ENCODE measurements around the gene TTPAL. TPM values are rescaled to one million over a fixed set of nuclear protein-coding genes. Genes with fewer than 3 reads are reported as not detected.
A peak's percentile ranks its signal among the peaks of the same experiment; 100 is the strongest.

TTPAL gene, protein sequence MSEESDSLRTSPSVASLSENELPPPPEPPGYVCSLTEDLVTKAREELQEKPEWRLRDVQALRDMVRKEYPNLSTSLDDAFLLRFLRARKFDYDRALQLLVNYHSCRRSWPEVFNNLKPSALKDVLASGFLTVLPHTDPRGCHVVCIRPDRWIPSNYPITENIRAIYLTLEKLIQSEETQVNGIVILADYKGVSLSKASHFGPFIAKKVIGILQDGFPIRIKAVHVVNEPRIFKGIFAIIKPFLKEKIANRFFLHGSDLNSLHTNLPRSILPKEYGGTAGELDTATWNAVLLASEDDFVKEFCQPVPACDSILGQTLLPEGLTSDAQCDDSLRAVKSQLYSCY
- total RNA-seq, result 7.9 and 11.0 TPM in 2 replicates

DNA sequence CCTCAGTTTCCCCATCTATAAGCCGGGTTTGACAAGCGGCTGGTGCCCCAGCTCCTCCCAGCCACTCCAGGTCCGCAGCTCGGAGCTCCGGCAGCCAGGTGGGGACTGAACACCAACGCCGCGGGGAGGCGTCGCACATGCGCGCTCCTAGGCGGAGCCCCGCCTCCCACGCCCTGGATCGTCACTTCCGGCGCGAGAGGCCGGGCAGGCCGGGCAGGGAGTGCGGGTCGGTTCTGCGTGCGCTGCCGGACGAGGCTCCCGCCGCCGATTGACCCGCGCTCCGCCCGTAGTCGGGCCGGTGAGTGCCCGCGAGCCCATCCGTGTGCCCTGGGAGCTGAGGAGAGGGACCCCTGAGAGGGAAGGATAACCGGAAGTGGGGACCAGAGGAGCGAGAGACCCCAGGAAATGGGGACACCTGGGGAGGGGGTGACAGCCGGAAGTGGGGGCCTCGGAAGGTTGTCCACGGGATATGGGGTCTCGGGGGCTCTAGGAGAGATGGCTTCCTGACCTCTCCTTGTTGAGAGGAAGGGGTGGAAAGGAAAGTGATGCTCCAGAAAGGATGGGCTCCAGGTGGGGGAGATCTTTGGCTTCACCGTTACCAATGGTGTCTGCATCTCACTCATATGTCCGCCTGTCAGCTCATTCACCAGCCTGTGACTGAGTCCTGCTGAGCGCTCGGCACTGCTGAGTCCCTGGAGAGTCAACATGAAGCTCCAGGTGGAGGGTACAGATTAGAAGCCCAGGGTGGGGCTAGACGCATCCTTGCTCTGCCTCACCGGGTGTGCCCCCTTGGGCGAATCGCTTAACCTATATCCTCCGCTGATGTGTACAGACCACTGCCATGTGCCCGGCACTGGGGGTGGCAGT, at the start of gene TTPAL:
TTPAL (plus strand) TSS at position 181 of the 867 bp plus-strand sequence. CDS start 4,126 bp downstream, outside the sequence.
- TF ChIP-seq, protein P1, sequence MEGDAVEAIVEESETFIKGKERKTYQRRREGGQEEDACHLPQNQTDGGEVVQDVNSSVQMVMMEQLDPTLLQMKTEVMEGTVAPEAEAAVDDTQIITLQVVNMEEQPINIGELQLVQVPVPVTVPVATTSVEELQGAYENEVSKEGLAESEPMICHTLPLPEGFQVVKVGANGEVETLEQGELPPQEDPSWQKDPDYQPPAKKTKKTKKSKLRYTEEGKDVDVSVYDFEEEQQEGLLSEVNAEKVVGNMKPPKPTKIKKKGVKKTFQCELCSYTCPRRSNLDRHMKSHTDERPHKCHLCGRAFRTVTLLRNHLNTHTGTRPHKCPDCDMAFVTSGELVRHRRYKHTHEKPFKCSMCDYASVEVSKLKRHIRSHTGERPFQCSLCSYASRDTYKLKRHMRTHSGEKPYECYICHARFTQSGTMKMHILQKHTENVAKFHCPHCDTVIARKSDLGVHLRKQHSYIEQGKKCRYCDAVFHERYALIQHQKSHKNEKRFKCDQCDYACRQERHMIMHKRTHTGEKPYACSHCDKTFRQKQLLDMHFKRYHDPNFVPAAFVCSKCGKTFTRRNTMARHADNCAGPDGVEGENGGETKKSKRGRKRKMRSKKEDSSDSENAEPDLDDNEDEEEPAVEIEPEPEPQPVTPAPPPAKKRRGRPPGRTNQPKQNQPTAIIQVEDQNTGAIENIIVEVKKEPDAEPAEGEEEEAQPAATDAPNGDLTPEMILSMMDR (conservative IDR thresholded peaks at IDR 0.05; ENCODE audit: low read depth, low read length), result peak; percentile 42
- peak within 1 kb of the TSS; percentile 90 for H3K4me3 ChIP-seq (ENCODE audit: low read depth, low read length)
- DNase-seq (ENCODE audit: low read depth), result no peak

DNA sequence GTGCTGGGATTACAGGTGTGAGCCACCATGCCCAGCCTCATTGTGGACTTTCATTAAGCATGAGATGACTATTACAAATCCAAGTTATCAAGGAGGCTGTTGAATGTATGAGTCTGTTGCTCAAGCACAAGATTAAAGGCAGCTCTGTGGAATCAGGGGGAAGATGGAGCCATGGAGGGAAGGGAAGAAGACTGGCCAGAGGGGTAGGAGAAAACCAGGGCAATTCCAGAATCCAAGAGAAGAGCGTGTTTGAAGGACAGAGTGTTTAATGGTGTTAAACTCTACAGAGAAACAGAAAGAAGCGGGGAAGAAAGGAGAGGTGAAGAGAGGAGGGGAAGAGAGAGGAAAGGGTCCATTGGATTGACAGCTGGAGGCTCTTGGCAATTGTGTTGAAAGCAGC, 49.8 kb upstream of the TTPAL start:
- TF ChIP-seq, protein P1 (conservative IDR thresholded peaks at IDR 0.05; ENCODE audit: low read depth, low read length), result no peak
- DNase-seq (ENCODE audit: low read depth), result no peak
- no peak overlapping the region for H3K4me3 ChIP-seq (ENCODE audit: low read depth, low read length)

DNA sequence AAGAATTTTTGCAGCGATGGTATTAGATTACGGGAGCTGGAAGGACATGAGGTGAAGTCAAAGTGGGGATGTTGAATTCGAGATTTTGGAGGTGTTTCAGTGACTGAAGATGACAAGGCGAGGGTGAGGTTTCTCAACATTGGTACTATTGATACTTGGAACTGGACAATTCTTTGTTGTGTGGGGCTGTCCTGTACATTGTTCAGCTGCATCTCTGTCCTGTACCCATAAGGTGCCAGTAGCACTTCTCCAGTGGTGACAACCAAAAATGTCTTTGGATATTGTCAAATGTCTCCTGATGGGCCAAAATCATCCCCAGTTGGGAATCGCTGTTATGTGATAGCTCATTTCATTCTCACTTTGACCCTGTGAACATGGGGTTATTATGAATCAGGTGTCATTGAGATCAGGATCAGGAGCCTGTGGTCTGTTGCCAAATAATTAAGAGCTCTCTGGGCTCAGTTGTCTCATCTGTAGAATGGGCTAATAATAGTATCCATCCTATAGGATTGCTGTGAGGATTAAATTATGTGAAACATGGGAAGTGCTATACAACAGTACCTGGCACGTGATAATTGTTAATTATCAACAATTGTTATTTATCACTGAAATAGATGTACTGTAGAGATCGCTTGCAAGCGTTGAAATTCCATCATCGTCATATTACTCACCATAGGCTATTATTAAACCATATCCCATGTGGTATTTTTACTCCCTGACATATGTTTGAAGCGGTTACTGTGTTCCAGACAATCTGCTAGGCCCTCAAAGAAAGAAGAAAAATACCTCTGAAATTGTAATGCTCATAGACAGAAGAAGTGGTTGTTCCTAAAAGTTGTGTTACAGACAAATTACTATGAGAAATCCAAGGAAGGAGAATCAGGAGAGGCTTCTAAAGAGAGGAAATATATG, 48.5 kb upstream of the TTPAL start:
- no peak for DNase-seq (ENCODE audit: low read depth)
- TF ChIP-seq, protein P1 (conservative IDR thresholded peaks at IDR 0.05; ENCODE audit: low read depth, low read length), result no peak
- no peak overlapping the region for H3K4me3 ChIP-seq (ENCODE audit: low read depth, low read length)

DNA sequence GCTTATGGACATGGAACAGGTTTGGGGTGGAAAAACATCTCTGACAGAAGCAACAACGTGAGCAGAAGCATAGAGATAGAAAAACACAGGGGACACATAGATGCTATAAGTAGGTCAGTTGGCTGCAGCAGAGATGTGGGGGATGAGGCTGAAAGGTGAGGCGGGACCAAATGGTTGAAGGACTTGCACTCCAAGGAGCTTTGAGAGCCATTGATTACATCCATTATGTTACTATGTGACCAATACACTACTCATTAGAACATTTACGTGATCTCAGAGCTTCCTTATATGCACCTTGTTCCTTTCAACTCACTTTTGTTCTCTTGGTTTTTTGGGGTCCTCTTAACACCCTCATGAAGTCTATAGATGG, 47.9 kb upstream of the TTPAL start:
- H3K4me3 ChIP-seq (ENCODE audit: low read depth, low read length), result no peak overlapping the region
- TF ChIP-seq, protein P1 (conservative IDR thresholded peaks at IDR 0.05; ENCODE audit: low read depth, low read length), result no peak

DNA sequence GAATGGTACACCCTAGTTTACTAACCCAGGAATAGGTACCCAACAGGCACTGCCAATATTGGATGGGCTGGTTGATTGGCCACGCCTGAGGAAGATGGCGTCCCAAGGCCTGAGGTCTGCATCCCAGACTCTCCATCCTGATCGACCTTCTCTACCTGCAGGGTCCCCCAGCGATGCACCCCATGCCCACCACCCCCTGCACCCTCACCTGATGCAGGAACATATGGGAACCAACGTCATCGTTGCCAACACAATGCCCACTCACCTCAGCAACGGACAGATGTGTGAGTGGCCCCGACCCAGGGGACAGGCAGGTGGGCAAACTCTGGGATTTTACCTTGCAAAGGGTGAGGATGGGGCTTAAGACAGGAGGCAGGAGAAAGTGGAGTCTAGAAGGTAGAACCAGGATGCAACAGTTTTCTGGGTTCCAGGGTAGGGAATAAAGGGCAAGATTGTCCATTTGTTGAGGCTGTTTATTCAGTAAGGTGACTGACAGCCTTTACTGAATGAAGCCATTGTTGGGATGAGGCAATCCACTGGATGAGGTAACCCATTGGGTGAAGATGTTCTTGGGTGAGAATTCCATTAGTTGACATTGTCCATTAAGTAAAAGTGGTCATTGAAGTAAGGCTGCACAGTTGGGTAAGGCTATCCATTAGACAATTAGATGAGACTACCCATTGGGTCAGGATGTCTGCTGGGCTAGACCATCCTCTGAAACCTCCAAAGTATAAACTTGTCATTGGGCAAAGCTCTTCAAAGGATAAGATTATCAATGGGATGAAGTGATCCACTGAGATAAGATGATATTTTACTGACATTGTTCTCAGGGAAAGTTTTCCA, 47.3 kb upstream of the TTPAL start:
- H3K4me3 ChIP-seq (ENCODE audit: low read depth, low read length), result no peak overlapping the region
- TF ChIP-seq, protein P1 (conservative IDR thresholded peaks at IDR 0.05; ENCODE audit: low read depth, low read length), result no peak
- DNase-seq (ENCODE audit: low read depth), result no peak

More for the DNA sequence above, 47.9 kb upstream of the TTPAL start:
- no peak for DNase-seq (ENCODE audit: low read depth)

DNA sequence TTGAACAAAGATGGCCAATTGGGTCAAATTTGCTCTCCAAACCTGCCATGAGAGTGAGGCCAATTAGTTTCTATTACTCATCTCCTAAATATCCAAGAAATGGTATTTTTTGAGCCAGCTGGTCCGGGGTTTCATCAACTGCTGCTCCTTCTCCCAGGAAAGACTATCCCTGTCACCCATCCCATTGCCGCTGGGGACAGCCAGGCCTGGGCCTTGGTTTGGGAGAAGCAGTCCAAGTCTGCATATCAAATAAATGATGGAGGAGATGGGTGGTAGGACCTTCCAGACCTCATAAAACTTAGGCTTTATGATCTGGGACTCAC, 46.7 kb upstream of the TTPAL start:
- no peak overlapping the region for H3K4me3 ChIP-seq (ENCODE audit: low read depth, low read length)
- no peak for DNase-seq (ENCODE audit: low read depth)
- TF ChIP-seq, protein P1 (conservative IDR thresholded peaks at IDR 0.05; ENCODE audit: low read depth, low read length), result no peak

Data from epithelial cell of proximal tubule (primary cell).